Ishikawa (cell line): Measurements from ENCODE around the gene ABCA2.

Source experiments
- CREB1 ChIP-seq: IDR thresholded peaks from 2 replicates; pipeline ENCODE4 v1.6.1; 2012; ENCODE audit warnings: low read depth
- EGR1 ChIP-seq: IDR thresholded peaks from 2 replicates; pipeline ENCODE4 v1.6.1; 2012
- TAF1 ChIP-seq: IDR thresholded peaks from 2 replicates; pipeline ENCODE4 v1.6.1; 2012; ENCODE audit warnings: low read depth, mild to moderate bottlenecking
- TCF12 ChIP-seq: IDR thresholded peaks from 2 replicates; pipeline ENCODE4 v1.6.1; 2012; ENCODE audit warnings: low read depth
- YY1 ChIP-seq: IDR thresholded peaks from 2 replicates; pipeline ENCODE4 v1.6.1; 2012; ENCODE audit warnings: low read depth
- ZBTB7A ChIP-seq: IDR thresholded peaks from 2 replicates; pipeline ENCODE4 v1.6.1; 2012; ENCODE audit warnings: low read depth

DNA sequence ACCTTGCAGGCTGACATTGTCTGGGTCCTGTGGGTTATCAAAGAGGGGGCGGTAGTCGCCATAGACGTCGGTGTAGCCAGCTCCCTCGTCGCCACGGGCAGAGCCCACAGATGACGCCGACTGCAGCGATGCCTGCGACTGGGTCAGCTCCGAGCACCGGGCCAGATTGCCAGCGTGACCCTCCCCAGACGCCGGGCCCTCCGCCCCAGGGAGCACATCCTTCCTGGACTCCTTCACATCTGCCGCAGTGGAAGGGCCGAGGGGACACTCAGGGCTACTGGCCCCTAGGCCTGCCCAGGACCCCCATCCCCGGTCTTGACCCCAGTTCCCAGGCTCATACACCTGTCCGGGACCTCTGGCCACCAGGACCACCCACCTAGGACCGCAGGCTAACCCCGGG lies 13.9 kb downstream of the ABCA2 start:
- no peak for TF ChIP-seq CREB1
- no peak for TF ChIP-seq TCF12
- TF ChIP-seq ZBTB7A, result no peak
- no peak for TF ChIP-seq YY1
- TF ChIP-seq EGR1, result no peak
- TF ChIP-seq TAF1, result no peak
